Stomach (tissue), 9 donors: ENCODE results near the gene ANTXR1. TPM values are rescaled to one million over a fixed set of nuclear protein-coding genes. Genes with fewer than 3 reads are reported as not detected.

Experiments used
- DNase-seq, 2 donors: peaks; one replicate each; pipeline versions ENCODE4 v3.0.0 to v3.0.0-alpha.2; 2013 to 2019
- H3K27ac ChIP-seq, 5 donors: fragments of 200-600 bp in 4 of 5; sonication (generic) in 4 of 5; one replicate each; pipeline ENCODE4 v1.5.1; 2013 to 2019; ENCODE audit warnings: mild to moderate bottlenecking in 1 of 5, moderate library complexity in 1 of 5
- H3K27me3 ChIP-seq, 3 donors: fragments of 200-600 bp; sonication (generic); one replicate each; pipeline ENCODE4 v1.5.1; 2017 to 2019; ENCODE audit warnings: mixed run types in 1 of 3
- H3K36me3 ChIP-seq, 4 donors: fragments of 200-600 bp; sonication (generic); 1 replicate in 3 of 4; 2 replicates in 1 of 4; pipeline ENCODE4 v1.5.1; 2016 to 2019
- H3K4me1 ChIP-seq, 4 donors: fragments of 200-600 bp; sonication (generic); one replicate each; pipeline ENCODE4 v1.5.1; 2016 to 2019
- H3K4me3 ChIP-seq, 4 donors: fragments of 200-600 bp; sonication (generic) in 3 of 4; one replicate each; pipeline ENCODE4 v1.5.1; 2016 to 2019; ENCODE audit warnings: mild to moderate bottlenecking in 1 of 4
- H3K9me3 ChIP-seq, 4 donors: fragments of 200-600 bp; sonication (generic); one replicate each; pipeline ENCODE4 v1.5.1; 2016 to 2019
- CTCF ChIP-seq, 7 experiments: fragments of 450-650 bp in 4 of 7; fragments of 200-600 bp in 3 of 7; sonication (generic) in 3 of 7; IDR thresholded peaks; one replicate each; pipeline ENCODE4 v1.5.1; 2016 to 2019; ENCODE audit warnings: antibody characterized with exemption in 7 of 7, control low read depth in 2 of 7, mild to moderate bottlenecking in 1 of 7
- EP300 ChIP-seq: sonication (generic); formaldehyde crosslinking; IDR thresholded peaks from one replicate; pipeline ENCODE4 v1.6.1; 2017; ENCODE audit warnings: antibody characterized with exemption
- POLR2A ChIP-seq, 4 donors: fragments of 450-650 bp; IDR thresholded peaks; one replicate each; pipeline ENCODE4 v1.6.1; 2016; ENCODE audit warnings: antibody characterized with exemption in 4 of 4, control low read depth in 2 of 4, mild to moderate bottlenecking in 1 of 4, moderate library complexity in 1 of 4
- POLR2AphosphoS5 ChIP-seq, 3 donors: sonication (generic); formaldehyde crosslinking; IDR thresholded peaks; one replicate each; pipeline ENCODE4 v1.6.1; 2016; ENCODE audit warnings: antibody characterized with exemption in 3 of 3
- WGBS, 5 donors: extraction: QIAGEN DNeasy Blood & Tissue Kit in 3 of 5; methylation state at CpG; one replicate each; pipeline versions ENCODE4 v1.1.5 to v1.1.7; 2013 to 2018; 5-methylcytosine and 5-hydroxymethylcytosine counted together
- intact Hi-C: fragments of 100-400 bp; cut with DNase I; formaldehyde crosslinking; loops from one replicate; pipeline ENCODE4 v1.15.1; 2023; ENCODE audit warnings: low total_unique reads
- polyA plus RNA-seq, 3 donors: library from polyadenylated mRNA; stranded (reverse); fragments of 200-250 nt; gene quantifications; one replicate each; pipeline ENCODE4 v1.2.3, GENCODE V29; 2013
- total RNA-seq, 5 donors: library from RNA; depleted of rRNA; stranded (reverse); fragments of >200 nt; gene quantifications; one replicate each; pipeline versions ENCODE4 v1.1.0 to v1.2.3, GENCODE V29; 2014 to 2016
- donor health status: healthy with polysubstance abuse.
- donor health status: Bipolar disorder and iron deficiency.
- donor health status: healthy.

ANTXR1 gene
- total and polyA plus RNA-seq, 8 donors, result 5.8 to 32.5 (median 13.7) TPM

- Histone ChIP-seq H3K9me3 (no peaks in the 10 kb centered on the region), H3K36me3 (peaks cover 0 to 13% (median 4%) of the 10 kb centered on the region in 4 donors), H3K4me1 (peaks cover 0 to 6% (median 1%) of the 10 kb centered on the region in 4 donors), H3K4me3 (no peak overlapping the region), H3K27me3 (no peaks in the 10 kb centered on the region), H3K27ac (no peak overlapping the region)
- no peak for DNase-seq
- intact Hi-C loops, result no loop called here
- no peak for TF ChIP-seq POLR2AphosphoS5 (IDR thresholded peaks at IDR 0.05)
- TF ChIP-seq CTCF (IDR thresholded peaks at IDR 0.05), result no peak
- no peak for TF ChIP-seq POLR2A (IDR thresholded peaks at IDR 0.05)
- no peak for TF ChIP-seq EP300
- 91 to 95% (median 94%) methylated on average over 9 of the region's 9 CpGs for WGBS, 5 donors
Observed at GRCh38 chr2:69247583-69247982, 234.6 kb downstream of the ANTXR1 start.

GRCh38 chr2:69248232-69248631 lies 235.3 kb downstream of the ANTXR1 start:
- H3K4me1 ChIP-seq, result peaks cover 0 to 5% (median 1%) of the 10 kb centered on the region in 4 donors
- no peak for DNase-seq
- H3K27ac ChIP-seq, result no peak overlapping the region
- intact Hi-C loops, result no loop called here
- H3K36me3 ChIP-seq, result peaks cover 0 to 13% (median 4%) of the 10 kb centered on the region in 4 donors
- no peaks in the 10 kb centered on the region for H3K9me3 ChIP-seq
- H3K4me3 ChIP-seq, result no peak overlapping the region
- TF ChIP-seq POLR2A (IDR thresholded peaks at IDR 0.05) (no peak), CTCF (IDR thresholded peaks at IDR 0.05) (no peak), POLR2AphosphoS5 (IDR thresholded peaks at IDR 0.05) (no peak), EP300 (no peak)
- no peaks in the 10 kb centered on the region for H3K27me3 ChIP-seq
- 33 to 52% (median 50%) methylated on average over 4 of the region's 4 CpGs for WGBS, 5 donors

GRCh38 chr2:69250981-69251380 lies 238.0 kb downstream of the ANTXR1 start:
- H3K27ac ChIP-seq, result no peak overlapping the region
- intact Hi-C loops, result no loop called here
- H3K27me3 ChIP-seq, result no peaks in the 10 kb centered on the region
- no peak for TF ChIP-seq POLR2AphosphoS5 (IDR thresholded peaks at IDR 0.05)
- 47 to 93% (median 90%) methylated on average over 1 of the region's 1 CpG for whole genome bisulfite sequencing, 5 donors
- no peak overlapping the region for H3K4me3 ChIP-seq
- H3K36me3 ChIP-seq, result peaks cover 0 to 13% (median 2%) of the 10 kb centered on the region in 4 donors
- no peak for DNase-seq
- peaks cover 0 to 17% (median 0%) of the 10 kb centered on the region in 4 donors for H3K4me1 ChIP-seq
- H3K9me3 ChIP-seq, result no peaks in the 10 kb centered on the region

- no peak overlapping the region for H3K4me3 ChIP-seq
- H3K27me3 ChIP-seq, result no peaks in the 10 kb centered on the region
- no peak overlapping the region for H3K27ac ChIP-seq
- peaks cover 0 to 7% (median 2%) of the 10 kb centered on the region in 4 donors for H3K36me3 ChIP-seq
- peaks cover 0 to 17% (median 0%) of the 10 kb centered on the region in 4 donors for H3K4me1 ChIP-seq
- TF ChIP-seq POLR2A (IDR thresholded peaks at IDR 0.05) (no peak), POLR2AphosphoS5 (IDR thresholded peaks at IDR 0.05) (no peak)
- DNase-seq, result no peak
- no peaks in the 10 kb centered on the region for H3K9me3 ChIP-seq
- intact Hi-C loops, result no loop called here
- 63 to 78% (median 76%) methylated on average over 2 of the region's 2 CpGs for WGBS, 5 donors
Observed at GRCh38 chr2:69251943-69252342, 239.0 kb downstream of the ANTXR1 start.

- Histone ChIP-seq H3K36me3 (no peaks in the 10 kb centered on the region), H3K27me3 (no peaks in the 10 kb centered on the region), H3K27ac (peak overlapping the region in 3 of 5 donors; percentile 14 to 55 (median 48)), H3K9me3 (no peaks in the 10 kb centered on the region), H3K4me3 (no peak overlapping the region), H3K4me1 (peaks cover 0 to 17% (median 0%) of the 10 kb centered on the region in 4 donors)
- no peak for DNase-seq
- 60 to 73% (median 67%) methylated on average over 2 of the region's 2 CpGs for WGBS, 5 donors
- intact Hi-C loops, result no loop called here
- TF ChIP-seq POLR2AphosphoS5 (IDR thresholded peaks at IDR 0.05) (no peak), CTCF (IDR thresholded peaks at IDR 0.05) (no peak), POLR2A (IDR thresholded peaks at IDR 0.05) (no peak), EP300 (no peak)
Observed at GRCh38 chr2:69253112-69253511, 240.1 kb downstream of the ANTXR1 start.
